Keratinocyte (primary cell): Measurements from ENCODE around the gene SKI.

ENCODE experiments used
- EZH2 ChIP-seq: IDR thresholded peaks from one replicate; pipeline ENCODE4 v1.6.1; 2012; ENCODE audit warnings: inconsistent platforms, mild to moderate bottlenecking, low read length, moderate library complexity
- TF ChIP-seq, protein P1 (sequence below), 3 experiments: IDR thresholded peaks in 1 of 3; conservative IDR thresholded peaks in 1 of 3; optimal IDR thresholded peaks in 1 of 3; 2 replicates in 2 of 3; 3 replicates in 1 of 3; pipeline versions ENCODE3 to v1.5.1; 2011; ENCODE audit warnings: low read length in 3 of 3, mild to moderate bottlenecking in 3 of 3, moderate library complexity in 2 of 3, control low read depth in 1 of 3, inconsistent platforms in 1 of 3; ENCODE audit not compliant: insufficient read depth in 2 of 3; ENCODE audit errors: extremely low read depth in 1 of 3

DNA sequence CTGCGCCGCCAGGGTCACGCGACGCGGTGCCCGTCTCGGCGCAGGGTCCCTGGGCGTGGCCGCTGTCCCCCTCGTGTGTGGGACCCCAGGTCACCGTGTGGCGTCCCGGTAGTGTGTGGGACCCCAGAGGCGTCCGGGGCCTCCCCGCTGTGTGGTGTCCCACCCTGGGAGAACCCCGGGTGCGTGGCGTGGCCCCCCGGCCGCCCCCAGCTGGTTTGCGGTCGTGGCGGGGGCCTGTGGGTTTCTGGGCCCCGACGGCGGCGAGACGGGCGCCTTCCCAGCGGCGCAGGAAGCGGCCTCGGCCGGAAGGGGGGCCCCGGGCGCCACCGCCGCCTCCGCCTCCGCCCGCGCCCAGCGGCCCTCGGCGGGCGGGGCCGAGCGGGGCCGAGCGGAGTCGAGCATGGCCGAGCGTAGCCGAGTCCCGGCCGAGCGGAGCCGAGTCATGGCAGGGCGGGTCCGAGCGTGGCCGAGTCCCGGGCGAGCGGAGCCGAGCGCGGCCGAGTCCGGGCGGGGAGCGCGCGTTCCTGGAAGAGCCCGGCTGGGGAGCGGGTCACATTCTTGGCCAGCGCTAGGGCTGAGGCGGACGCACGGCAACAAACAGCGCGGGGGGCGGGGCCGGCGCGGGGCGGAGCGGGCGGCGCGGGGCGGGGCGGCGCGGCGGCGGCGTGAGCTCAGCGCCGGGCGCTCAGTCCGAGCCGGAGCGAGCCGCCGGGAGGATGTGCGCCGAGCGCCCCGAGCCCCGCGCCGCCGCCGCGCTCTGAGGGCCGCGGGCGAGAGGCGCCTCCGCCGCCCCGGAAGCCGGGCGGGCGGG, 568 bp upstream of the SKI start:
- TF ChIP-seq, protein P1, sequence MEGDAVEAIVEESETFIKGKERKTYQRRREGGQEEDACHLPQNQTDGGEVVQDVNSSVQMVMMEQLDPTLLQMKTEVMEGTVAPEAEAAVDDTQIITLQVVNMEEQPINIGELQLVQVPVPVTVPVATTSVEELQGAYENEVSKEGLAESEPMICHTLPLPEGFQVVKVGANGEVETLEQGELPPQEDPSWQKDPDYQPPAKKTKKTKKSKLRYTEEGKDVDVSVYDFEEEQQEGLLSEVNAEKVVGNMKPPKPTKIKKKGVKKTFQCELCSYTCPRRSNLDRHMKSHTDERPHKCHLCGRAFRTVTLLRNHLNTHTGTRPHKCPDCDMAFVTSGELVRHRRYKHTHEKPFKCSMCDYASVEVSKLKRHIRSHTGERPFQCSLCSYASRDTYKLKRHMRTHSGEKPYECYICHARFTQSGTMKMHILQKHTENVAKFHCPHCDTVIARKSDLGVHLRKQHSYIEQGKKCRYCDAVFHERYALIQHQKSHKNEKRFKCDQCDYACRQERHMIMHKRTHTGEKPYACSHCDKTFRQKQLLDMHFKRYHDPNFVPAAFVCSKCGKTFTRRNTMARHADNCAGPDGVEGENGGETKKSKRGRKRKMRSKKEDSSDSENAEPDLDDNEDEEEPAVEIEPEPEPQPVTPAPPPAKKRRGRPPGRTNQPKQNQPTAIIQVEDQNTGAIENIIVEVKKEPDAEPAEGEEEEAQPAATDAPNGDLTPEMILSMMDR (optimal IDR thresholded peaks at IDR 0.05 in 1 of 3, IDR thresholded peaks at IDR 0.05 in 1 of 3, conservative IDR thresholded peaks at IDR 0.05 in 1 of 3; ENCODE audit: extremely low read depth in 1 of 3, insufficient read depth in 2 of 3, low read length in 3 of 3), result peak in 1 of 3 experiments; percentile 14
- TF ChIP-seq EZH2, result no peak
